ENCODE results near the gene NPTX1. TPM values are rescaled to one million over a fixed set of nuclear protein-coding genes. Genes with fewer than 3 reads are reported as not detected.

The NPTX1 gene
- total and polyA plus RNA-seq, 2 of the 13 experiments (the other 11 are each of a cell fraction or from before 2014, with no cell fraction given) = 0.01 TPM; not detected in 1

DNA sequence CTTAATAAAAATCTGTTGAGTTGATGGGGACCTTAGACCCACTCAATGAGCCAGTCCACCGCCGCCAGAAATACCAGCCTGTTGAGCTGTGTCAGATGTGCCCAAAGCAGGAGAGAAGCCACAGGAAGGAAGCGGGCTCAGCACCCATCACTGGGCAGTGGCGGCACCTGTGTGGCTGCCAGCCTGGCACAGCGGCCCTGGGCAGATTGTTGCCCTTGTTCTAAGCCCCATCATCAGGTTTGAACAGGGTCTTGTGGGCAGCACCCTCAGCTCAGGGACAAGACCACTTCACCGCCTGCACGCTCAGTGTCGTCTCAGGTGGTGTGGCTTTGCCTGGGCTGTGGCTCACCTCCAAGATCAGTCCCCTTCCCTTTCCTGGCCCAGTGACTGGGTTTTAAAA, 52.1 kb downstream of the NPTX1 start:
- peaks cover 1 to 4% of the 10 kb centered on the region in 2 experiments; a peak in 1 of 5 replicates for H3K36me3 ChIP-seq (replicated peaks in 1 of 2; ENCODE audit: control insufficient read depth in 1 of 2, insufficient read depth in 2 of 2, low read length in 2 of 2)
- CTCF ChIA-PET (ENCODE audit: low intra/inter-chr PET ratio, low total read pairs) = interaction anchor here (0.9 to 1.2 kb wide), 2 partner anchors 151 kb away, joined by 3 to 4 read pairs; no protein-coding TSS in a partner anchor
- H3K4me2 ChIP-seq (ENCODE audit: low read depth, low read length) = no peak overlapping the region
- H3K27ac ChIP-seq (ENCODE audit: extremely low read length, insufficient read depth, low read length) = no peak overlapping the region
- no peaks in the 10 kb centered on the region for H3K79me2 ChIP-seq (ENCODE audit: insufficient read depth, low read length)
- POLR2A ChIA-PET = no interaction called here
- DNase-seq (ENCODE audit: low spot score) (no peak), FAIRE-seq (no peak), ATAC-seq (no peak)
- 90% methylated on average over 8 of the region's 8 CpGs for WGBS (ENCODE audit: low lambda C conversion rate)
- in situ Hi-C loops (cut with HindIII; ENCODE audit: extremely low pct_ligation_motif_present, low pct_unique_long_range_greater_than_20kb) = no loop called here
- H3K9ac ChIP-seq (ENCODE audit: insufficient read depth, low read depth, low read length) = no peak overlapping the region
- no peak overlapping the region for H2AFZ ChIP-seq (ENCODE audit: low read length)
- no peaks in the 10 kb centered on the region for H3K27me3 ChIP-seq (ENCODE audit: control insufficient read depth in 1 of 2, insufficient read depth in 2 of 2, low read length in 2 of 2)
- H4K20me1 ChIP-seq (ENCODE audit: insufficient read depth, low read length) = no peaks in the 10 kb centered on the region
- no peak overlapping the region for H3K4me3 ChIP-seq (replicated peaks in 1 of 3; ENCODE audit: insufficient read depth in 1 of 3, low read depth in 2 of 3, low read length in 3 of 3)
- no peaks in the 10 kb centered on the region for H3K9me3 ChIP-seq (ENCODE audit: low read length)
- BruUV-seq (replicated peaks) = no TSS peak
- no peaks in the 10 kb centered on the region for H3K4me1 ChIP-seq (ENCODE audit: insufficient read depth, low read length)
- intact Hi-C loops (cut with micrococcal nuclease; ENCODE audit: unreplicated experiment) = no loop called here
- TF ChIP-seq ZBTB21 (CRISPR knock-in tag; IDR thresholded peaks at IDR 0.05) = no peak
- TF ChIP-seq NCOR1 (IDR thresholded peaks at IDR 0.05; ENCODE audit: borderline replicate concordance, low read length) = no peak
- no peak for TF ChIP-seq DR1 (CRISPR knock-in tag; IDR thresholded peaks at IDR 0.05)
- TF ChIP-seq, protein P1, sequence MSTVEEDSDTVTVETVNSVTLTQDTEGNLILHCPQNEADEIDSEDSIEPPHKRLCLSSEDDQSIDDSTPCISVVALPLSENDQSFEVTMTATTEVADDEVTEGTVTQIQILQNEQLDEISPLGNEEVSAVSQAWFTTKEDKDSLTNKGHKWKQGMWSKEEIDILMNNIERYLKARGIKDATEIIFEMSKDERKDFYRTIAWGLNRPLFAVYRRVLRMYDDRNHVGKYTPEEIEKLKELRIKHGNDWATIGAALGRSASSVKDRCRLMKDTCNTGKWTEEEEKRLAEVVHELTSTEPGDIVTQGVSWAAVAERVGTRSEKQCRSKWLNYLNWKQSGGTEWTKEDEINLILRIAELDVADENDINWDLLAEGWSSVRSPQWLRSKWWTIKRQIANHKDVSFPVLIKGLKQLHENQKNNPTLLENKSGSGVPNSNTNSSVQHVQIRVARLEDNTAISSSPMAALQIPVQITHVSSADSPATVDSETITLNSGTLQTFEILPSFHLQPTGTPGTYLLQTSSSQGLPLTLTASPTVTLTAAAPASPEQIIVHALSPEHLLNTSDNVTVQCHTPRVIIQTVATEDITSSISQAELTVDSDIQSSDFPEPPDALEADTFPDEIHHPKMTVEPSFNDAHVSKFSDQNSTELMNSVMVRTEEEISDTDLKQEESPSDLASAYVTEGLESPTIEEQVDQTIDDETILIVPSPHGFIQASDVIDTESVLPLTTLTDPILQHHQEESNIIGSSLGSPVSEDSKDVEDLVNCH (CRISPR knock-in tag; IDR thresholded peaks at IDR 0.05) = no peak
- no peak for TF ChIP-seq ZNF558 (CRISPR knock-in tag; IDR thresholded peaks at IDR 0.05; ENCODE audit: borderline replicate concordance)
- TF ChIP-seq FOXJ3 (CRISPR knock-in tag; IDR thresholded peaks at IDR 0.05; ENCODE audit: borderline replicate concordance) = no peak
- TF ChIP-seq, protein P2, sequence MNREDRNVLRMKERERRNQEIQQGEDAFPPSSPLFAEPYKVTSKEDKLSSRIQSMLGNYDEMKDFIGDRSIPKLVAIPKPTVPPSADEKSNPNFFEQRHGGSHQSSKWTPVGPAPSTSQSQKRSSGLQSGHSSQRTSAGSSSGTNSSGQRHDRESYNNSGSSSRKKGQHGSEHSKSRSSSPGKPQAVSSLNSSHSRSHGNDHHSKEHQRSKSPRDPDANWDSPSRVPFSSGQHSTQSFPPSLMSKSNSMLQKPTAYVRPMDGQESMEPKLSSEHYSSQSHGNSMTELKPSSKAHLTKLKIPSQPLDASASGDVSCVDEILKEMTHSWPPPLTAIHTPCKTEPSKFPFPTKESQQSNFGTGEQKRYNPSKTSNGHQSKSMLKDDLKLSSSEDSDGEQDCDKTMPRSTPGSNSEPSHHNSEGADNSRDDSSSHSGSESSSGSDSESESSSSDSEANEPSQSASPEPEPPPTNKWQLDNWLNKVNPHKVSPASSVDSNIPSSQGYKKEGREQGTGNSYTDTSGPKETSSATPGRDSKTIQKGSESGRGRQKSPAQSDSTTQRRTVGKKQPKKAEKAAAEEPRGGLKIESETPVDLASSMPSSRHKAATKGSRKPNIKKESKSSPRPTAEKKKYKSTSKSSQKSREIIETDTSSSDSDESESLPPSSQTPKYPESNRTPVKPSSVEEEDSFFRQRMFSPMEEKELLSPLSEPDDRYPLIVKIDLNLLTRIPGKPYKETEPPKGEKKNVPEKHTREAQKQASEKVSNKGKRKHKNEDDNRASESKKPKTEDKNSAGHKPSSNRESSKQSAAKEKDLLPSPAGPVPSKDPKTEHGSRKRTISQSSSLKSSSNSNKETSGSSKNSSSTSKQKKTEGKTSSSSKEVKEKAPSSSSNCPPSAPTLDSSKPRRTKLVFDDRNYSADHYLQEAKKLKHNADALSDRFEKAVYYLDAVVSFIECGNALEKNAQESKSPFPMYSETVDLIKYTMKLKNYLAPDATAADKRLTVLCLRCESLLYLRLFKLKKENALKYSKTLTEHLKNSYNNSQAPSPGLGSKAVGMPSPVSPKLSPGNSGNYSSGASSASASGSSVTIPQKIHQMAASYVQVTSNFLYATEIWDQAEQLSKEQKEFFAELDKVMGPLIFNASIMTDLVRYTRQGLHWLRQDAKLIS (CRISPR knock-in tag; IDR thresholded peaks at IDR 0.05) = no peak
- no peak for TF ChIP-seq YEATS4 (CRISPR knock-in tag; IDR thresholded peaks at IDR 0.05; ENCODE audit: borderline replicate concordance)
- no peak for TF ChIP-seq MAF1 (CRISPR knock-in tag; IDR thresholded peaks at IDR 0.05; ENCODE audit: borderline replicate concordance)
- TF ChIP-seq GTF3A (CRISPR knock-in tag; conservative IDR thresholded peaks at IDR 0.05) = no peak
- no peak for TF ChIP-seq SSRP1 (CRISPR knock-in tag; IDR thresholded peaks at IDR 0.05)
- TF ChIP-seq JARID2 (CRISPR knock-in tag; IDR thresholded peaks at IDR 0.05; ENCODE audit: insufficient replicate concordance) = no peak
- TF ChIP-seq ONECUT2 (CRISPR knock-in tag; IDR thresholded peaks at IDR 0.05) = no peak
- TF ChIP-seq, protein P3, sequence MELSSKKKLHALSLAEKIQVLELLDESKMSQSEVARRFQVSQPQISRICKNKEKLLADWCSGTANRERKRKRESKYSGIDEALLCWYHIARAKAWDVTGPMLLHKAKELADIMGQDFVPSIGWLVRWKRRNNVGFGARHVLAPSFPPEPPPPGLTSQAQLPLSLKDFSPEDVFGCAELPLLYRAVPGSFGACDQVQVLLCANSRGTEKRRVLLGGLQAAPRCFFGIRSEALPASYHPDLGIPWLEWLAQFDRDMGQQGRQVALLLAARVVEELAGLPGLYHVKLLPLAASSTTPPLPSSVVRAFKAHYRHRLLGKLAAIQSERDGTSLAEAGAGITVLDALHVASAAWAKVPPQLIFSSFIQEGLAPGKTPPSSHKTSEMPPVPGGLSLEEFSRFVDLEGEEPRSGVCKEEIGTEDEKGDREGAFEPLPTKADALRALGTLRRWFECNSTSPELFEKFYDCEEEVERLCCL (CRISPR knock-in tag; IDR thresholded peaks at IDR 0.05; ENCODE audit: borderline replicate concordance) = no peak
- TF ChIP-seq, protein P4, sequence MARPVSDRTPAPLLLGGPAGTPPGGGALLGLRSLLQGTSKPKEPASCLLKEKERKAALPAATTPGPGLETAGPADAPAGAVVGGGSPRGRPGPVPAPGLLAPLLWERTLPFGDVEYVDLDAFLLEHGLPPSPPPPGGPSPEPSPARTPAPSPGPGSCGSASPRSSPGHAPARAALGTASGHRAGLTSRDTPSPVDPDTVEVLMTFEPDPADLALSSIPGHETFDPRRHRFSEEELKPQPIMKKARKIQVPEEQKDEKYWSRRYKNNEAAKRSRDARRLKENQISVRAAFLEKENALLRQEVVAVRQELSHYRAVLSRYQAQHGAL (CRISPR knock-in tag; IDR thresholded peaks at IDR 0.05; ENCODE audit: not compliant biosample characterization) = no peak
